ENCODE data around the gene ANKRD28.
A peak's percentile ranks its signal among the peaks of the same experiment; 100 is the strongest.
"Not testable (repeated sequence)": the region's sequence is repeated elsewhere in the genome, so short reads cannot be mapped to it uniquely, and the experiment has no call there.

ANKRD28 gene

DNA sequence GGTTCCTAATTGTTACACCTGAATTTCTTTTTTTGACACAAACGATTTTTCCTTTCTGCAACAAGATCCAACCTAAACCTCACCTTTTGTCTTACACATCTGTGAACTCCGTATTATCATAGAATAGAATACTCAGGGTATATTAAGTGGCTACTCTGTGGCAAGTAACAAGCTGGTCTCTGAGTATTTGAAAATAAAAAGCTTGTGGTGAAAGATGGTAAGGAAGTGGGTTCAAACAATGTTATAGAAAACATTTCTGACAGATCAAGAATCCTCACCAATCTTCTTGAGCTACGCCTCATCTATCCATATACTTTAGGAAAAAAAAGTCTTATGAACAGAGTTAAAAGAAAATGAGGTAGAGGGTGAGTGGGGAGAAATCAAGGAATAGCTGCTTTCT lies 3.5 kb upstream of the ANKRD28 start:
- DNase-seq, result no peak

DNA sequence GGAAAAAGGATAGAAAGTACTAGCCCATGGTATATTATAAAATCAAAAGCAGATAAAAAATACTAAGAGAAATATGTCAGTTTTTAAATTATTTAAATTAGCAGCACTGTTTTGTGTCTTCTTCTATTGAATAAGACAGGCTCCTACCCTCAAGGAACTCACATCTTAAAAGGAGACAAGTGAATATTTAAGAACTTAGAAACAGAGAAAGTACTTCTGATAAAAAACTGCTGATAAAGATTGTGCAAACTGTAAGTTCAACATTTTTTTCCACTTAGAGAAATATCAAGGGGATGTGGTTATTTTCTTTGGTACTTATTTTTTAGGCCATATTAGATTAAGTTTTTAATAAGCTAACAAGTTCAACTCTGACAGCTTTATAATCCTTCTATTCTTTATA lies 3.0 kb upstream of the ANKRD28 start:
- no peak for DNase-seq

DNA sequence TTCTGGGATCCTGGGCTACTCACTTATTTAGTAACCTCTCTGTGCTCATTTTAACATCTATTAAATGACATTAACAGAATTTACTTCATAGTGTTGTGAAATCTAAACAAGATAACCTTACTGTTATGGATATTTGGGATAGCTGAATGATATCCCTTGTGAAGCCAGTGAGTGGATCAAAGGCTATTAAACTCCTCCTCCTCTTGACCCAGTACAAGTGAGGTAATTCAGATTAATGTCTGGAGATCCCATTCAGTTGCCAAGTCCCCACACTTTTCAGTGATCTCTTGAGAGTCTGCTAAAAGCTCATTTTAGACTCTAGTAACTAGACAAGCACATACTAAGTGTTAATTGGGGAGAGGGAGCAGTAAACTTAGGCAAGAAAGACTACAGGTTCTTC lies 2.5 kb upstream of the ANKRD28 start:
- no peak for DNase-seq

DNA sequence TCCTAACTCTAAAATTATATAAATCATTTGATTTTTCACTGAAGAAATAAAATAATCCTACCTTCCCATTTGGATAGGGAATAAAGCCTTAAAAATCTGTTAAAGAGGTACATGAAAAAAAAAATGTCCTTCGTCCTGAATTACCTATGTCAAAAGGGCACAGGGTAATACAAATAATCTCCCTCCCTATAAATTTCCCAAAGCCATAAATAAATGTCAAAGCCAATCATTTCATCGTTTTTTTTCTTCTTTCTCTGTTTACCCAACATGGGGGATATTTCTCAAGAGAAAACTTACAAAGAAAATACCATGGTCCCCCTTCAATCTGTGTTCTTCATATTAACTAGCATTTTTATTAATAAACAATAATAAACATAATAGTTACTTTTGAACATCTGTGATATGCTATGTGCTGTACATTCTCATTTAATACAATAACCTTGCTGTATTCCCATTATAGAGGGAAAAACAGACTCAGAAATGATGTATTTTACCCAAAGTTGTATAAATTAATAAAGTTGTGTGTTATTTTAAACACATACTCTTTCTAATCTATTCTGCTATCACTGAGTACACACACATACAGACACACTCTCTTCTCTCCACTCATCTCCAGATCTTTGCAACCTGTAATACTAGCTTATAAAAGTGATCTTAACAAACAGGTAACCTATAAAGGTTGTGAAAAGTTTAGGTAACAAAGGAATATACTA lies 910 bp upstream of the ANKRD28 start:
- no peak for DNase-seq

DNA sequence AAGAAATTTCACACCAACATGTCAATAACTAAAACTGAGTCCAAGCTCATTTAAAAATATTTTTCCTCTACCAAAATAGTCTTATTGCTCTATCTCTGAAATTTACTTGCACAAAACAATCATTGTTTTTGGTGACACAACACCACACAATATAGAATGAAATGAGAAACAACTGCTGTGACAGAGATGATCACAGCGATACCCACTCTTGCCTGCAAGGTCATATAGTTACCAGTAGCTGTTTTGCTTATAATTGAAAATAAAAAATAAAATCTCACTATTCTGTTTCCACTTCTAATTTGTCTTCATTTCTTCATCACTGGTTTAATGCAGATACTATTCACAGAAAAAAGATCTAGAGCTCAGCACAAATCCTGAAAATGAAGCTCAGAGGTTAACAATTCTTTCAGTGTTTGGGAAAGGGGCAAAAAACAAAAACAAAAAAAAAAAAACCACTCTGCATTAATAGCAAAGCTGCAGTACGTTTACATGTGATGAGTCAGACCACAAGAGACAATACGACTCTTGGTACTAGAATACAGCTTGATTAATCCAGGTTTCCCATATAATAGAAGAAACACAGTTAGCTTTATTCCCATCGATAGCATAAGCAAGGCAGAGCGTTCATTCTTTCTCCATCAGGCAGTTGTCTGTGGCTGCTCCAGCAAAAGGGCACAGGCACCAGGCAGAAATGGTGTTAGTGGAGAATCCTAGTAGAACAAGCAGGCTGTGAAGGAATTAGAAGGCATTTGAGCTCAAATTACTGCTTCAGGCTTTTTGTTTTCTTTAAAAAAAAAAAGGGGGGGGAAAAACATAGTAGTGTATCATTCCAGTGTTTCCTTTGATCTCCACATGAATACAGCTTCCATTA lies 773 bp downstream of the ANKRD28 start:
- DNase-seq, result peak; percentile 42

DNA sequence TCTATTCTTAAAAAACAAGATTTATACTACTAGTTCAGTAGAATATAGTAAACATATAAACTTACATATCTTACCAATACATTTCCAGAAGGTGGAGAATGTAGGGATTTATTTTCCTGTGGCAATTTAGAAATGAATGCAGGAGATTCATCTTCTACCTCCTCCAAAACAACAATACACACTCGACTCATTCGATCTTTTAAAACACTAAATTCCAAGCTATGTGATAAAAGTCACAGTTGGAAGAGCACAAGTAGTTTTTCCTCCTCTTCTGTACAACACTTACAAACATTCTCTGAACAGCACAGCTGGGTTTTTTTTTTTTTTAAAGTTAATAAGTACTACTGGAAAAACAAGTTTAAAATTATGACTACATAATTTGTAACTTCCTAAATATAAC lies 1.4 kb downstream of the ANKRD28 start:
- no peak for DNase-seq

DNA sequence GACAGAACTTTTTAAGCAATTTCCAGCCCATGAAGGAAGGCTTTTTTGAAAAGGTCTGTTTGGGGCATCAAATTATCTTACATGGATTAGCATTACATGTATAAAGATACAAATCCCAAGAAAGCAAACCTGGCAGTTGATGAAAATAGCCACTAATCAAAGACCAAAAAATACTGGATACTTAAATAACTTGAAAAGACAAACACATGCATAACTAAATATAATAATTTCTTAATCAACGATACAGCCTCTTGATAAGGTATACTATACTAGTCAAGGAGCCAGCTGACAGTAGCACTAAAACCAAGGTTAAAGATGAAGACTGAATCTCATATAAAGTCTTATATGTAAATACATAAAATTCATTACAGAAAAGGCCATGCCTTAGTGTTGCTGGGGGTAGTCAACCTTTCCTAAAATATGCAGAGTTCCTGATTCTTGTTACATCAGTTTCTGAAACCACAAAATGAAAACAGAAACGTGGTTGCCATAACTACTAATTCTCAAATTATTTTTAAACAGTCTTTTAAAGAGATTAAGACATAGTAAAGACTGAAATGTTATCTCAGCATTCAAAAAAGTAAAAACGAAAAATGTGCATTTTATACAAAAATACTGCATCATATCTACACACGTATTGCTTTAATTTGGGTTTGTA lies 2.0 kb downstream of the ANKRD28 start:
- DNase-seq, result peak; percentile 72

DNA sequence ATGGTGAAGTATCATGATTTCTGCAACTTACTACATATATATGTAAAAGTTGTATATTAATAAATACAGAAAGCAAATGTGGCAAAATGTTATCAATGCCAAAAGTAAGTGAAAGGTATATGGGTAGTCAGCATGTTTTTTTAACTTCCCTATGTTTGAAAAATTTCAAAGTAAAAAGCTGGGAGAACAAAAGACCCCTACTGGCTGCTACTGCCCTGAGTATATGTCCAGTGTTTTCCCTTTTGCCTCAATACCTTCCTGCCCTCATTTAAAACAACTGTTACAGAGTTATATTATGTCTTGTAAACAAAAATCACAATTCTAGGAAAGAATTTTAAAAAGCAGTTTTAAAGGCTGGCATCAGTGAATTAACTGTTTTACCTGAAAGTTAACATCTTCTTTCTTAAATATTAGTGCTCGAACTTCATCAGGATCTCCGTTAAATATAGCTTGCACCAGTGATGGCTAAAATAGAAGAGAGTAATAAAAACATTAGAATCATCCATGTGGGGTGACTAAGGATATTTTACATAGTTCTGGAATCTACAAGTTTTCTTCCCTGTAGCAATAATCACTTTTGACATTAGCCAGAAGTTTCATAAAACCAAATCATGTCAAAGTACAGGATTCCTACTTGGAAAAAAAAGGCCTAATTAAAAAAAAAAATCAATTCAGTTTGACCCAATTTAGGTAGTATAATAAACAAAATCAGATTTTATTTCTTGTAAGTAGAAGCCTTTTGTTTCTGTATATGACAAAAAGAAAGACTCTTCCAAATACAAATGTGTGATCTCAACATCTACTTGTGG lies 2.7 kb downstream of the ANKRD28 start:
- DNase-seq, result no peak

DNA sequence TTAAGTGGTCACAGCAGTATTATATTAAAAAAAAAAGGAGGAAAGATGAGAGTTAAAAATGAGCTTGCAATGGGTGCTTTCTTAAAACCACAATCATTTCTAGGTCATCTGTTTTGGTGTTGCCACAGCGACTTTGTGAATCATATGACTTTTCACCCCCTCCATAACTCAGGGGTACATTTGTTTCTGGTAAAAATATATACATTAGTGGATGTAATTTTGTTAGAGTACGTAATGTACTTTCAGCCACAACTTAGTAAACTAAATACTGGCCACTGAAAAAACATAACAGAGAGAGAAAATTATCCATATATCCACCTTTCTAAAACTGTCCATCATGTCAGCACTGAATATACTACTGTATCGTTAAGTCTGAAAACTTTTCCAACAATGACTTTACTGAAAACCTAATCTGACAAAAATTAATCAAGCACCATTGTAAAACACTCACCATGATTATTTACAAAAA lies 3.4 kb downstream of the ANKRD28 start:
- peak; percentile 76 for DNase-seq

DNA sequence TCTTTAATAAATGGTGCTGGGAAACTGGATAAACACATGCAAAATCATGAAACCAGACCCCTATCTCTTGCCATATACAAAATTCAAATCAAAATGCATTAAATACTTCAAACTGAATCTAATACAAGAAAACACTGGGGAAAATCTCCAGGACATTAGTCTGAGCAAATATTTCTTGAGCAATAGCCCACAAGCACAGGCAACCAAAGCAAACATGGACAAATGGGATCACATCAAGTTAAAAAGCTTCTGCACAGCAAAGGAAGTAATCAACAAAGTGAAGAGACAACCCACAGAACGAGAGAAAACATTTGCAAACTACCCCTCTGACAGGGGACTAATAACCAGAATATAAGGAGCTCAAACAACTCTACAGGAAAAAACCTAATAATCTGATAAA lies 6.3 kb downstream of the ANKRD28 start:
- DNase-seq, result no peak

DNA sequence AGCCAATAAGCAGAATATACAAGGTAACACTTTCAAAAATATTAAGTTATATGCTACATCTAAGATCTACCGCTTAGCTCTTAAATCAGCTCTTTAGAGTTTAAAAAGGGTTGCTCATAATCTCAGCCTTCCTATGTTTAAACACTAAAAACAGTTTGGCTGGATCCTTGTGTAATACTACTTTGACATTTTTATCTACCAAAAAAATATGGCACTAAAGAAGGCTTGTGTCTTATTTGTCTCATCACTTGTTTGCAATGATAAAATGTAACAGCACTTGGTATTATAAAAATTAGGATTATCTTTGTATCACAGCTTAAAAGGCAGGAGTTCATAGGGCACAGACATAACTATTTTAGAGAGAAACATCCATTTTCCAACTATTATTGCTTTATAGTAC lies 9.8 kb downstream of the ANKRD28 start:
- no peak for DNase-seq

DNA sequence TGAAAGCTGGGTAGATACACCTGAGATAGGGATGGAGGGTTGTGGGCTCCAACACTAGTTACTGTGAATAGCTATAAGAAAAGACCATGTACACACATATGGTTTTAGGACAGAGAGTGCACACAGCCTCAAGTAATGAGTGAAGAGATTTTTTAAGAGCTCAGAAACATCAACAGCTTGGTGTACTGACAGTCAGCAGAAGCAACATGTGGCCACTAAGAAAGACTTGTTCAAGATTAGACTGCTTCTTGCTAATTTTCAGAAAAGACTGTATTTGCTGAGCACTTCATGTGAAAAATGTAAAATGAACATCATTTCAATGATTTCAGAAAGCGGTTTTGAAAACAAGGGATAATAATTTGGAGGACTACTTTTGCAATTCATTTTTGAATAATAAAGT lies 10.3 kb downstream of the ANKRD28 start:
- DNase-seq, result no peak

DNA sequence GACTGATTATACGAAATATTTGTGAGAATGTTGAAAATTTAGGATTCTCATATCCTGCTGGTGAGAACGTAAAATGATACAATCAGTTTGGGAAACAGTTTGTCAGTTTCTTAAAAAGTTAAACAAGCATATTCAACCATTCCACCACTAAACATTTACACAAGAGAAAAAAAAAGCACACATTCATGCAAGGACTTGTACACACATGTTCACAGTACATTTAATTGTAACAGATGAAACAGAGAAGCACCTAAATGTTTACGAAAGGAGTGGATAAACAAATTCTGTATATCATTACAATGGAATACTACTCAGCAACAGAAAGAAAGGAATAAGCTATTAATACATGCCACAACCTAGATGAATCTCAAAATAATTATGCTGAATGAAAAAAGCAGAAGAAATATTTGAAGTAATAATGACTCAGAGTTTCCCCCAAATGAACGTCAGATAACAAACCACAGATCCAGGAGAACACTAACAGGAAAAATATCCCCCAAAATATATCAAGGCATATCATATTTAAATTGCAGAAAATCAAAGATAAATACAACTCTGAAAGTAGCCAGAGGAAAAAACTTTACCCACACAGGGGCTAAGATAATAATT lies 14.3 kb downstream of the ANKRD28 start:
- DNase-seq, result no peak

DNA sequence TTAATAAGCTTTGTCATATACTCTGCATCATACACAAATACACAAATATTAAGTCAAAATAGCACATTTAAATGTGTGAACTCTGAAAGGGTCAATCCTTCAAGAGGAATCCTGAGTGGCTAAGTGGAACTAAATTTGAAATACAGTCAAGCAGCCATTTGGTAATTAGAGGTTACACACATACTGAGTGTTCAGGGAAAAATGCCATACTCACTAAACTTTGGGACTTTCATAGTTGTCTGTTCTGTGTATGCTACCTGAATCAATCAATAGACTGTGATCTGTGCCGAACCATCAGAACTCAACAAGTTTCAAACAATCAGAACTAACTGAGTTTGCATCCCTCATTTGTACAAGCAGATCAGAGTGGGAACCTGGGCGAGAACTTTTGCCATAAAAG lies 15.3 kb downstream of the ANKRD28 start:
- DNase-seq, result no peak

DNA sequence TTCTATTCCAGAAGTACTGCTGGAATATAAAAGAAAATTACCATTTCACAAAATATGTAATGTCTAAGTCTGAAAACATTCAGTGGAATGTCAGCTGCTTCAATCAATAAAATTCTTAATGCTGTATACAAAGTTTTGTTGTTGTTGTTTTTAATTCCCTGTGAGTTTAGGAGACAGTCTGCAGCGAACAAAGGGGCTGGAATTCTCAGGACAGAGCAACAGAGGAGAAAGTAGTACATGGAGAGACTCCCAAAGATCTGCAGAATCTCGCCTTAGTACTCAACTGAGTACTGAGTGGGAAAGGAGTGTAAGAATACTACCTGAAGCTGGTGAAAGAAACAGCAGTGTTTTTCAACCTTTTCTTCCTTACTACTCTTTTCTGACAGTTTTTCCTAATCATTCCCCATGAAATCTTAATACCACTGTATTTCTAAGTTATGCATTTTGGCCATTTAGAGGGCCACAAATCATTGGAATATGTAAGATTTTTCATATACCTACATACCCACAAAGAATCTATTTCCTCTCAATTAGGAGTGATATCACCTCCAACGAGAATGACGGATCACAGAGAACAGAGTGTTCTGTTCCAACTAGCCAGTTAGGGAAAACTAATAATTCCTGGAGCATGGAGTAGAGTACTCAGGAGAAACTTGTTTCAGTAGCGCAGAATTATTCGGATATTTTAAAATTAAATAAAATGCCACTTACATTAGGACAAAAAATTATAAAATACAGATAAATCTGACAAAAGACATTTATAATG lies 16.0 kb downstream of the ANKRD28 start:
- no peak for DNase-seq

DNA sequence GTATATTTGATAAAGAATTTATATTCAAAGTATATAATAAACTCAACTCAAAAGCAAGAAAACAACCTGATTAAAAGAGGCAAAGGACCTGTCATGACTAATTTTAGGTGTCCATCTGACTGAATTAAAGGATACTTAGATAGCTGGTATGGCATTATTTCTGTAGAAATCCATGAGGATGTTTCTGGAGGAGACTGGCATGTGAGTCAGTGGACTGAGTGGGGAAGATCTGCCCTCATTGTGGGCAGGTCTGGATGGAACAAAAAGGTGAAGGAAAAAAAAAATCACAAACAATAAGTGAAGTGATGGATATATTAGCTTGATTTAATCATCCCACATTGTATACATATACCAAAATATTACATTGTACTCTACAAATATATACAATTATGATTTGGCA lies 16.6 kb downstream of the ANKRD28 start:
- DNase-seq, result no peak

DNA sequence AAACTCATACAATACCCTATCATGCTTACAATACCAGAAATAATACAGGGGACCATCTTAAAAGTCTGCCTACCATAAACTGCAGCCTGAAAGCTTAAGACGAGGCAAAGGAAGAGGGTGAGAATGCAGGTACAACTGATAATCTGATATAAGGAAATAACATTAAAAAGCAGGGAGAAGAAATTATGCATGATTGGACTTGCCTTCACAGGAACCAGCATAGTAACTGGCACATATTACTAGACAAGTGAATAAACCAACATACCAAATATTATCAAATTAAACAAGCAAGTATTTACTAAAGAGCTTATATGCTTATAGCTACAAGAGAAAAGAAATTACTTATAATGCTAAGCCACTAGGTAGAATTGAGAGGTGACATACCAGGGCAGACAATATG lies 18.7 kb downstream of the ANKRD28 start:
- DNase-seq, result no peak

DNA sequence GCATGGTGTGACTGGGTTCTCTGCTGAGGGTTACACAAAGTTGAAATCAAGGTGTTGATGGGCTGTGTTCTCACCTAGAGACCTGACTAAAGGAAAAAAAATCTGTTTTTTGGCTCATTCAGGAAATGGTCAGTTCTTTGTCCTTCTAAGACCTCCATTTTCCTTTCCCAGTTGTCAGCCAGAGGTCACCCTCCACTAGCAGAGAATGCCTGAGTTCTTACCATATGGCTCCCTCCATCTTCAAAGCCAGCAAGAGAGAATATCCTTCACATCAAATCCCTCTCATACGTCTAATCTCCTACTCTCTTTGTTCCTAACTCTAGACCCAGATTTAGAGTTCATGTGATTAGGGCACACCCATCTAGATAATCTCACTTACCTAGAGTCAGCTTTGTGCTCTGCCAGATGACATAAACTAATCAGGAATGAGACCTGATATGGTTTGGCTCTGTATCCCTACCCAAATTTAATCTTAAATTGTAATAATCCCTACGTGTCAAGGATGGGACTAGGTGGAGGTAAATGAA lies 19.4 kb downstream of the ANKRD28 start:
- DNase-seq, result no peak

DNA sequence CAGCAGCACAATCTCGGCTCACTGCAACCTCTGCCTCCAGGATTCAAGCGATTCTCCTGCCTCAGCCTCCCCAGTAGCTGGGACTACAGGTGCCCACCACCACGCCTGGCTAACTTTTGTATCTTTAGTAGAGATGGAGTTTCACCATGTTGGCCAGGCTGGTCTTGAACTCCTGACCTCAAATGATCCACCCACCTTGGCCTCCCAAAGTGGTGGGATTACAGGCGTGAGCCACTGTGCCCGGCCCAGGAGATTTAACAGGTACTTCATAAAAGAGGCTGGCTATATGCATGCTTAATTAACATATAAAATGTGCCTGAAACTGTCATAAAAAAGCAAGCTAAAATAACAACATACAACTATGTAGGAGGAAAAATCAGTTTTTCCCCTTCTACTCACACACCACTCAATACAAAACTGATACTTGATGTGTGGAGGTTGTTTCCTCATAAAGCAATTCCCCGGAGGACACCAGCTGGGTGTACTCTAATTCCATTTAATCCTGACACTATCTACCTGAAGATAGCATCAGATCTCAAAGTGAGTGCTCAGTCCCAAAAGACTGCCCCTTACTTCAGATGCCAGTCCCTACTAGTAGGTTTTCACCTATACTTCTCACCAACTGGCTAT lies 22.7 kb downstream of the ANKRD28 start:
- DNase-seq, result not testable (repeated sequence)

DNA sequence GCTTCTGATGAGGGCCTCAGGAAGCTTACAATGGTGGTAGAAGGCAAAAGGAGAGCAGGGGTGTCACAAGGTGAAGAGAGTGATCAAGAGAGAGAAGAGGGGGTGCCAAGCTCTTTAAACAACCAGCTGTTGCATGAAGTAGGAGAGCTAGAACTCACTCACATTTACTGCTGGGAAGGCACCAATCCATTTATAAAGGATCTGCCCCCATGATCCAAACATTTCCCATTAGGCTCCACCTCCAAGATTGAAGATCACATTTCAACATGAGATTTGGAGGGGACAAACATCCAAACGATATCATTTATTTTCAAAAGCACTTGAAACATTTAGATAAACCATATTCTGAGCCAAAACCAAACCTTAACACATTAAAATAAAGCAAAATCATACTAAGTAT lies 26.3 kb downstream of the ANKRD28 start:
- DNase-seq, result no peak
